Activated CD8-positive, alpha-beta memory T cell treated with anti-CD3 and anti-CD28 coated beads for 36 hours (primary cell): ENCODE data around the gene TMEM131. TPM values are rescaled to one million over a fixed set of nuclear protein-coding genes. Genes with fewer than 3 reads are reported as not detected.

ENCODE experiments used
- CTCF ChIA-PET: fragments of 350-600 bp; sonication (Branson Sonifier 250); formaldehyde crosslinking; loops from one replicate; lab custom pipeline; 2021; ENCODE audit warnings: antibody characterized with exemption; lab: Charles Lee
- POLR2A ChIA-PET: fragments of 350-600 bp; sonication (Branson Sonifier 250); formaldehyde crosslinking; loops from one replicate; lab custom pipeline; 2021; ENCODE audit warnings: antibody characterized with exemption; lab: Charles Lee
- total RNA-seq, 2 experiments: library from RNA; stranded (reverse); gene quantifications; one replicate each; pipeline ENCODE4 v1.2.3, GENCODE V29; 2021

Gene TMEM131
- total RNA-seq, 2 experiments from 2014 or later, result 34.9 to 37.9 TPM

- ChIA-PET CTCF (interaction anchor here (0.9 to 7.5 kb wide), 13 partner anchors 10 to 474 kb away, joined by 3 to 53 read pairs (median 5); partner anchors contain the start of genes ANKRD36B and COX5B), POLR2A (interaction anchor here (0.6 to 2.7 kb wide), 6 partner anchors 15 to 124 kb away, joined by 3 to 18 read pairs (median 6); partner anchors contain the start of gene ACTR1B)
Observed at GRCh38 chr2:97714084-97714949, 281.4 kb downstream of the TMEM131 start.

- CTCF ChIA-PET, result interaction anchor here (0.8 to 7.5 kb wide), 14 partner anchors 9 to 475 kb away, joined by 3 to 53 read pairs (median 6); partner anchors contain the start of genes ANKRD36B and COX5B
- POLR2A ChIA-PET, result interaction anchor here (1.4 to 2.7 kb wide), 5 partner anchors 16 to 123 kb away, joined by 3 to 18 read pairs (median 7); partner anchors contain the start of genes ACTR1B and COX5B
Observed at GRCh38 chr2:97713296-97714083, 282.3 kb downstream of the TMEM131 start, which contains the start of gene ZAP70. Gene ZAP70 (plus strand): TSS chr2:97713576. CDS start chr2:97724037, 10,461 bp downstream.

DNA sequence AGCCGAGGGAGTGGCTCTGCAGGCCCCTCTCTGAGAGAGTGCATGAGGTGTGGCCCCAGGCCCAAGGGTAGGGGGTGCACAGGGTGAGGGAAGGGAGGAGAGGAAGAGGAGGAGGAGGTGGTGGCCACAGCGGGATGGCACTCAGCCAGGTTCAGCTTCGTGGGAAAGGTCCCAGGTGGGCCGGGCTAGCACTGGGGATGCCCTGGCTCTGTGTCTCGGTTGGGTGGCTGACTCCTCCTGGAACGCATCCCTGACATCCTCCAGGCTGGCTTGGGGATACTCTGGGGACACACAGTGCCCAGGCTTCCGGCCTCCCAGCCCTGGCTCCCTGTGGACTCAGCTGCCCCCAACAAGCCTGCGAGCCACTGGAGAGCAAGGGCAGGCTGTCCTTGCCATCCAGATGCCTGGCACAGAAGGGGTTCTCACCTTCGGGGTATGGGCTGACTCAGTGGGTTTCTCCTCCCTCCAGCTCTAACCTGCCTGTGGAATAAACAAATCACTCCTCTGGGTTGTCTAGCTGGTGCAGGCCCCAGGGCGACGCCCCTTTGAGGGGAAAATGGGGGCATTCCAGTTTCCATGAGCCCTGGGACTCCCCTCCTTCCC lies 283.0 kb downstream of the TMEM131 start:
- POLR2A ChIA-PET, result interaction anchor here (0.5 to 2.7 kb wide), 5 partner anchors 49 to 679 kb away, joined by 3 to 18 read pairs (median 7); partner anchors contain the start of genes ACTR1B and COX5B

DNA sequence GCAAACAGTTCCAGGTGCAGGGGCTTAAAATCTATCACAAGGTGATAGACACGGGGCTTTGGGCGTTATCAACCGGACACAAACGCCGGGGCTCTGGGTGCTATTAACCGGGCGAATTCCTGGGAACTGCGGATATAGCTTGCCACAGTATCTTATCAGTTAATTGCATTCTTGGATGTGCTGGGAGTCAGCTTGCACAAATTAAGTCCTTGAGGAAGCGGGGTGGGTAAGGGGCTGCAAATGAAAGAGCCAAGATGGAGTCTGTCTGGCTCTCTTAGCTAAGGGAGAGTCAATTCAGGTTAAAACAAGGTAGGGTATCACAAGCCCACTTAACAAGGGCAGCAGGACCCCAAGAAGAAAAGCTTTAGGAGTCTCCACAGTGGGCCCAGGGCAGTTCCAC lies 283.6 kb downstream of the TMEM131 start:
- ChIA-PET POLR2A (interaction anchor here (0.5 to 1.4 kb wide), 2 partner anchors 66 to 680 kb away, joined by 3 read pairs; partner anchors contain the start of gene COX5B), CTCF (interaction anchor here (0.9 to 7.5 kb wide), 8 partner anchors 10 to 65 kb away, joined by 3 to 53 read pairs (median 6); no protein-coding TSS in a partner anchor)

More for the DNA sequence above, 283.0 kb downstream of the TMEM131 start:
- CTCF ChIA-PET, result interaction anchor here (0.8 to 7.5 kb wide), 10 partner anchors 9 to 475 kb away, joined by 3 to 53 read pairs (median 7); partner anchors contain the start of gene ANKRD36B

- ChIA-PET CTCF (interaction anchor here (0.9 to 7.5 kb wide), 4 partner anchors 12 to 57 kb away, joined by 3 to 53 read pairs (median 16); no protein-coding TSS in a partner anchor), POLR2A (interaction anchor here (1.2 kb wide), 1 partner anchor 48 kb away, joined by 4 read pairs; no protein-coding TSS in a partner anchor)
Observed at GRCh38 chr2:97711394-97711711, 284.4 kb downstream of the TMEM131 start.

GRCh38 chr2:97708608-97709007 lies 287.1 kb downstream of the TMEM131 start:
- CTCF ChIA-PET, result interaction anchor here (1.0 to 7.5 kb wide), 8 partner anchors 9 to 118 kb away, joined by 3 to 53 read pairs (median 4); no protein-coding TSS in a partner anchor
- POLR2A ChIA-PET, result no interaction called here

- ChIA-PET CTCF (interaction anchor here (1.0 to 7.5 kb wide), 5 partner anchors 9 to 59 kb away, joined by 3 to 53 read pairs (median 4); no protein-coding TSS in a partner anchor), POLR2A (no interaction called here)
Observed at GRCh38 chr2:97708048-97708380, 287.7 kb downstream of the TMEM131 start.

GRCh38 chr2:97707362-97708047 lies 288.2 kb downstream of the TMEM131 start:
- ChIA-PET POLR2A (interaction anchor here (0.7 kb wide), 1 partner anchor 43 kb away, joined by 3 read pairs; no protein-coding TSS in a partner anchor), CTCF (interaction anchor here (1.2 to 7.5 kb wide), 5 partner anchors 8 to 59 kb away, joined by 3 to 53 read pairs (median 11); no protein-coding TSS in a partner anchor)

DNA sequence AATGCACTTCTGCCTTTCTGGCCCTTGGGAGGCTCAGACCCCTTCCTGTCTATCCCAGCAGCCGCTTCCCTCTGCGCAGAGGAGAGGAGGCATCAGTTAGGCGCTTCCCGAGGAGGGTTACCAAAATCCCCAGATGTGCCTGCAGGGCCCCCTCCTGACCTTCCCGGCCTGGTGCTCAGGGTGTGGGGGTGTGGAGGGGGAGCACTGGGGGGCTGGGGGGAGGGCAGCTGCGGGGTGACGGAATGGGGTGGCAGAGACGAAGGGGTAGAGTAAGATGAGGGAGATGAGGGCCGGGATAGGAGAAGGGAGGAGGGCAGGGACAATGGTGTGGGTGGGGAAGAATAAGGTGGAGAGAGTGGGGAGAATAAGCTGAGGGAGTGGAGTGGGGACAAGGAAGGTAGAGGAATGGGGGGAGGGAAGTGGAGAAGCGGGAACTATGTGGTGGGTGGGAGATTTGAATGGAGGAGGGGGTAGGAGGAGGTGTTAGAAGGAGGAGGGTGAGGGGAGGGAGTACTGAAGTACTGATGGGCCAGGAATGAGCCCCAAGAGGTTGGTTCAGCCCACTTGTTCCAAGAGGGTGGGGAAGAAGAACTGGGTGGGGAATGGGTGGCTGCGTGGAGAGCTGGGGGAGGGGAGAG lies 288.9 kb downstream of the TMEM131 start:
- POLR2A ChIA-PET, result interaction anchor here (0.7 kb wide), 1 partner anchor 43 kb away, joined by 3 read pairs; no protein-coding TSS in a partner anchor
- CTCF ChIA-PET, result interaction anchor here (2.0 to 4.6 kb wide), 2 partner anchors 7 to 42 kb away, joined by 11 to 29 read pairs; no protein-coding TSS in a partner anchor

Other genes with a start within 250 kb of the TMEM131 start
- not detected for gene VWA3B, start 91.2 kb upstream of the TMEM131 start, total RNA-seq